ENCODE results near the gene MAN2B2.

DNA sequence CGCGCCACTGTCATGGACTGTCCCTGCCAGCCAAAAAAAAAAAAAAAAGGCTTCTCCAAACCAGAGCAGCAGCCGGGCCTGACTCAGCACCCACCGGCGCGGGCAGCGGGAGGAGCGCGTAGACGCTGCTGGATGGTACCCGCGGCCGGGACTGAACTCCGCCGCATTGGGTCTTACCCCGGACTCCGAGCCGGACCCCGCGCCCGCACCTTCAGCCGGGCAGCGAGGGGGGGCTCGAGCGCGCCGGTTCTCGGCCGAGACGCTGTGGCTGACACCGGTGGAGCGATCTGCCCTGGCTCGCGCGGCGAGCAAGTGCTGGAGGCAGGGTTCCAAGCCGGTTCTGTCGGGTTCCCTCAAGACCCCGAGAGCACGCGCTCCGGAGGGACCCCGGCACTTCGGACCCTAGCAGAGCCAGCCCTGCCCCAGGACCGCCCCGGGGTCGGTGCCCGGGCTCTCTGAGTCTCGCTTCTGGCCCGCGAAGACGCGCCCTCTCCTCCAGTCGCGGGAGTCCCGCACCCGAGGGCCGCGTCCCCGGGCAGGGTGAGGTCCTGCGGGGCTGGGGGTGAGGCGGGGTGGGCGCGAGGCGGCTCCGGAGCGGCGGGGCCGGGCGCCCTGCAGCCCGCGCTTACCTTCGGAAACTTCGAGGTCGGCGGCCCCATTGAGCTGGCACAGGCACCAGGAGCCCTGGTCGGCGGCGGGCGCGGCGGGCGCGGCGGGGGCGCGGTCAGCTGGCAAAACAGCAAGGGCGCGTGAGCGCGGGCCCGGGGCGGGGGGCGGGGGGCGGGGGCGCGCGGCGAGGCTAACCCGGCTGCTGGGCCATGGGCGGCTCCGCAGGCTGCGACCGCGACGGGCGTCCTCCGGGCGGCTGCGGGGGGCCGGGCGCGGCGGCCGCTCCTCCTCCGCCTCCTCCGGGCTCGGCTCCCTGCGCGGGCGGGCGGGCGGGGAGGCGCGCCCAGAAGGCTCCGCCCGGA, 11.8 kb upstream of the MAN2B2 start:
- TF ChIP-seq POLR2A (IDR thresholded peaks at IDR 0.05; ENCODE audit: low read length) (no peak), GATA1 (IDR thresholded peaks at IDR 0.05; ENCODE audit: low read depth, low read length) (no peak)

Measured in erythroblast (primary cell).